ENCODE results near the gene WNT2B. TPM values are rescaled to one million over a fixed set of nuclear protein-coding genes. Genes with fewer than 3 reads are reported as not detected.

The WNT2B gene
- total RNA-seq, 1 donor from 2014 or later: 18.5 TPM

DNA sequence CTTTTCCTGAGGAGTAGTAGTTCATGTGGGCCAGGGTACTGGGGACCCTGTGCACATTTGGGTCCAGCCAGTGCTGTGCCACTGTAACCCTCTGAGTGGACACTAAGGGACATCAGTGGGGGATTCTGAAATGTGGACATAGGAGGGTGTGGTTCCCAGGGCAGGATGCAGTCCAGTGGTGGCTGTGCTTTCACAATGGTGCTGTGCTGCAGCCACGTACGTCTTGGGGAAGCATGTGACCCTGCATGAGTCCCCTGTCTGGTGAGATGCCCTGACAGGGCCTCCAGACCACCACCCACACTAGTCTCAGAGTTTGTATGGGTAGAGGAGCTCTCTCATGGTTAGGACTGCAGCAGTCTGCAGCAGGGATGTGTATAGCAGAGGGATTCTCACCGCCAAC is 37.8 kb upstream of the WNT2B start:
- H3K36me3 Mint-ChIP-seq (ENCODE audit: low read depth, unreplicated experiment): peaks cover 4% of the 10 kb centered on the region
- no peak overlapping the region for H3K4me3 Mint-ChIP-seq (ENCODE audit: unreplicated experiment)
- TF ChIP-seq, protein P1, sequence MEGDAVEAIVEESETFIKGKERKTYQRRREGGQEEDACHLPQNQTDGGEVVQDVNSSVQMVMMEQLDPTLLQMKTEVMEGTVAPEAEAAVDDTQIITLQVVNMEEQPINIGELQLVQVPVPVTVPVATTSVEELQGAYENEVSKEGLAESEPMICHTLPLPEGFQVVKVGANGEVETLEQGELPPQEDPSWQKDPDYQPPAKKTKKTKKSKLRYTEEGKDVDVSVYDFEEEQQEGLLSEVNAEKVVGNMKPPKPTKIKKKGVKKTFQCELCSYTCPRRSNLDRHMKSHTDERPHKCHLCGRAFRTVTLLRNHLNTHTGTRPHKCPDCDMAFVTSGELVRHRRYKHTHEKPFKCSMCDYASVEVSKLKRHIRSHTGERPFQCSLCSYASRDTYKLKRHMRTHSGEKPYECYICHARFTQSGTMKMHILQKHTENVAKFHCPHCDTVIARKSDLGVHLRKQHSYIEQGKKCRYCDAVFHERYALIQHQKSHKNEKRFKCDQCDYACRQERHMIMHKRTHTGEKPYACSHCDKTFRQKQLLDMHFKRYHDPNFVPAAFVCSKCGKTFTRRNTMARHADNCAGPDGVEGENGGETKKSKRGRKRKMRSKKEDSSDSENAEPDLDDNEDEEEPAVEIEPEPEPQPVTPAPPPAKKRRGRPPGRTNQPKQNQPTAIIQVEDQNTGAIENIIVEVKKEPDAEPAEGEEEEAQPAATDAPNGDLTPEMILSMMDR (IDR thresholded peaks at IDR 0.05; ENCODE audit: insufficient read depth, low read depth, low read length): no peak
- no peak for TF ChIP-seq EZH2 (IDR thresholded peaks at IDR 0.05; ENCODE audit: insufficient read depth, low read length)
- Histone ChIP-seq H3K36me3 (ENCODE audit: insufficient read depth, low read length) (no peaks in the 10 kb centered on the region), H2AFZ (ENCODE audit: low read depth, low read length) (no peak overlapping the region), H3K9me3 (ENCODE audit: insufficient read depth, low read depth, low read length) (no peaks in the 10 kb centered on the region), H3K27me3 (ENCODE audit: insufficient read depth, low read length) (no peaks in the 10 kb centered on the region), H3K79me2 (ENCODE audit: insufficient read depth, low read length) (no peaks in the 10 kb centered on the region), H3K4me1 (ENCODE audit: insufficient read depth, low read length) (peaks cover 7% of the 10 kb centered on the region), H3K9ac (ENCODE audit: low read length) (no peak overlapping the region), H4K20me1 (ENCODE audit: insufficient read depth, low read length) (no peaks in the 10 kb centered on the region), H3K4me3 (ENCODE audit: insufficient read depth, low read depth, low read length) (no peak overlapping the region), H3K4me2 (ENCODE audit: low read length) (no peak overlapping the region), H3K27ac (ENCODE audit: low read depth, low read length) (no peak overlapping the region)
- H3K27ac Mint-ChIP-seq (ENCODE audit: unreplicated experiment): no peak overlapping the region
- no peak for FAIRE-seq
- DNase-seq (ENCODE audit: low read depth): no peak
- no peaks in the 10 kb centered on the region for H3K27me3 Mint-ChIP-seq (ENCODE audit: low read depth, unreplicated experiment)
- peaks cover 7% of the 10 kb centered on the region for H3K9me3 Mint-ChIP-seq (ENCODE audit: unreplicated experiment)
- peaks cover 8% of the 10 kb centered on the region for H3K4me1 Mint-ChIP-seq (ENCODE audit: low read depth, unreplicated experiment)

- Histone ChIP-seq H3K4me1 (ENCODE audit: insufficient read depth, low read length) (no peaks in the 10 kb centered on the region), H4K20me1 (ENCODE audit: insufficient read depth, low read length) (no peaks in the 10 kb centered on the region), H3K79me2 (ENCODE audit: insufficient read depth, low read length) (no peaks in the 10 kb centered on the region), H3K27ac (ENCODE audit: low read depth, low read length) (no peak overlapping the region), H3K9me3 (ENCODE audit: insufficient read depth, low read depth, low read length) (peaks cover 3% of the 10 kb centered on the region), H2AFZ (ENCODE audit: low read depth, low read length) (no peak overlapping the region), H3K36me3 (ENCODE audit: insufficient read depth, low read length) (no peaks in the 10 kb centered on the region), H3K4me2 (ENCODE audit: low read length) (no peak overlapping the region), H3K4me3 (ENCODE audit: insufficient read depth, low read depth, low read length) (no peak overlapping the region), H3K9ac (ENCODE audit: low read length) (no peak overlapping the region), H3K27me3 (ENCODE audit: insufficient read depth, low read length) (no peaks in the 10 kb centered on the region)
- Mint-ChIP-seq H3K4me3 (ENCODE audit: unreplicated experiment) (no peak overlapping the region), H3K27me3 (ENCODE audit: low read depth, unreplicated experiment) (no peaks in the 10 kb centered on the region), H3K4me1 (ENCODE audit: low read depth, unreplicated experiment) (peaks cover under 1% of the 10 kb centered on the region), H3K9me3 (ENCODE audit: unreplicated experiment) (peaks cover 11% of the 10 kb centered on the region), H3K27ac (ENCODE audit: unreplicated experiment) (no peak overlapping the region), H3K36me3 (ENCODE audit: low read depth, unreplicated experiment) (peaks cover 9% of the 10 kb centered on the region)
- TF ChIP-seq, protein P1 (IDR thresholded peaks at IDR 0.05; ENCODE audit: insufficient read depth, low read depth, low read length): no peak
- TF ChIP-seq EZH2 (IDR thresholded peaks at IDR 0.05; ENCODE audit: insufficient read depth, low read length): no peak
- FAIRE-seq: no peak
- no peak for DNase-seq (ENCODE audit: low read depth)
Observed at GRCh38 chr1:112472142-112472541, 36.6 kb upstream of the WNT2B start.

DNA sequence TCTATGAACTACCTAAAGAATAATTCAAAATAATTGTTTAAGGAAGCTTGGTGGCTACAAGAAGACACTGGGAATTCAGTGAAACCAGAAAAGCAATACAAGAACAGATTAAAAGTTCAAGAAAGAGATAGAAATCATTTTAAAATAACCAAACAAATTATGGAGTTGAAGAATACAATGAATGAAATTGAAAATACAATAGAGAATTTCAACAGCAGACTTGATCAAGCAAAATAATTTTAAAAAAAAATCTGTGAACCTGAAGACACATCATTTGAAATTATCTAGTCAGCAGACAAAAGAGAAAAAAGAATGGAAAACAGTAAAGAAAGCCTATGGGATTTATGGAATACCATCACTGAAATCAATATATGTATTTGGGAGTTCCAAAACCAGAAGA is 31.2 kb upstream of the WNT2B start:
- H3K4me2 ChIP-seq (ENCODE audit: low read length): no peak overlapping the region
- H3K36me3 ChIP-seq (ENCODE audit: insufficient read depth, low read length): no peaks in the 10 kb centered on the region
- no peaks in the 10 kb centered on the region for H3K27me3 ChIP-seq (ENCODE audit: insufficient read depth, low read length)
- FAIRE-seq (no peak), DNase-seq (ENCODE audit: low read depth) (no peak)
- no peak overlapping the region for H3K9ac ChIP-seq (ENCODE audit: low read length)
- Mint-ChIP-seq H3K36me3 (ENCODE audit: low read depth, unreplicated experiment) (peaks cover 18% of the 10 kb centered on the region), H3K27me3 (ENCODE audit: low read depth, unreplicated experiment) (no peaks in the 10 kb centered on the region), H3K4me3 (ENCODE audit: unreplicated experiment) (no peak overlapping the region), H3K4me1 (ENCODE audit: low read depth, unreplicated experiment) (no peaks in the 10 kb centered on the region), H3K27ac (ENCODE audit: unreplicated experiment) (no peak overlapping the region), H3K9me3 (ENCODE audit: unreplicated experiment) (peaks cover 26% of the 10 kb centered on the region)
- no peak overlapping the region for H3K4me3 ChIP-seq (ENCODE audit: insufficient read depth, low read depth, low read length)
- H3K79me2 ChIP-seq (ENCODE audit: insufficient read depth, low read length): no peaks in the 10 kb centered on the region
- no peak overlapping the region for H2AFZ ChIP-seq (ENCODE audit: low read depth, low read length)
- TF ChIP-seq, protein P1 (IDR thresholded peaks at IDR 0.05; ENCODE audit: insufficient read depth, low read depth, low read length): no peak
- no peak for TF ChIP-seq EZH2 (IDR thresholded peaks at IDR 0.05; ENCODE audit: insufficient read depth, low read length)
- no peak overlapping the region for H3K27ac ChIP-seq (ENCODE audit: low read depth, low read length)
- H4K20me1 ChIP-seq (ENCODE audit: insufficient read depth, low read length): no peaks in the 10 kb centered on the region
- H3K9me3 ChIP-seq (ENCODE audit: insufficient read depth, low read depth, low read length): peaks cover 7% of the 10 kb centered on the region
- H3K4me1 ChIP-seq (ENCODE audit: insufficient read depth, low read length): no peaks in the 10 kb centered on the region

Measured in astrocyte (in vitro differentiated cells and primary cell).